Naive thymus-derived CD8-positive, alpha-beta T cell (primary cell): Measurements from ENCODE around the gene KCNN3. TPM values are rescaled to one million over a fixed set of nuclear protein-coding genes. Genes with fewer than 3 reads are reported as not detected.

Experiments used
- ATAC-seq, 2 donors: fragments of 150-1000 bp; cut with Tn5 transposase in 1 of 2; sonication (Bioruptor Pico), chemical (Tn5 transposase) in 1 of 2; 1 replicate in 1 of 2; 2 replicates in 1 of 2; pipeline ENCODE4 v1.10.0; 2021; ENCODE audit warnings: mild to moderate bottlenecking in 2 of 2, moderate library complexity in 2 of 2
- POLR2A ChIA-PET: fragments of 350-600 bp; sonication (Branson Sonifier 250); formaldehyde crosslinking; loops from one replicate; lab custom pipeline; 2021; ENCODE audit warnings: antibody characterized with exemption; lab: Charles Lee
- DNase-seq, 10 donors: peaks; one replicate each; pipeline versions ENCODE4 v3.0.0 to v3.0.0-alpha.2; 2020 to 2022
- H3K27ac Mint-ChIP-seq, 10 donors: one replicate each; pipeline ENCODE4 v1.8.0; 2020 to 2022; ENCODE audit warnings: mild to moderate bottlenecking in 10 of 10, mixed read lengths in 10 of 10, moderate library complexity in 4 of 10, inconsistent platforms in 1 of 10
- H3K27me3 Mint-ChIP-seq, 5 donors: one replicate each; pipeline ENCODE4 v1.8.0; 2021 to 2022; ENCODE audit warnings: mixed read lengths in 5 of 5
- H3K36me3 Mint-ChIP-seq, 3 donors: one replicate each; pipeline ENCODE4 v1.8.0; 2020 to 2022; ENCODE audit warnings: mixed read lengths in 3 of 3, mild to moderate bottlenecking in 2 of 3, inconsistent platforms in 1 of 3
- H3K4me1 Mint-ChIP-seq, 4 donors: one replicate each; pipeline ENCODE4 v1.8.0; 2021 to 2022; ENCODE audit warnings: mixed read lengths in 4 of 4
- H3K4me3 Mint-ChIP-seq, 10 donors: one replicate each; pipeline ENCODE4 v1.8.0; 2020 to 2022; ENCODE audit warnings: mild to moderate bottlenecking in 10 of 10, mixed read lengths in 10 of 10, moderate library complexity in 6 of 10, inconsistent platforms in 1 of 10
- H3K9me3 Mint-ChIP-seq, 9 donors: one replicate each; pipeline ENCODE4 v1.8.0; 2020 to 2022; ENCODE audit warnings: mixed read lengths in 9 of 9, mild to moderate bottlenecking in 3 of 9, inconsistent platforms in 1 of 9, moderate library complexity in 1 of 9
- polyA plus RNA-seq, 3 donors: library from polyadenylated mRNA; unstranded; fragments of 300-500 nt; fragmentation: Illumina TruSeq; gene quantifications; one replicate each; pipeline ENCODE4 v1.2.3, GENCODE V29; 2021
- total RNA-seq, 8 experiments: library from RNA in 2 of 8; stranded (reverse) in 2 of 8; gene quantifications; one replicate each; pipeline ENCODE4 v1.2.3 and lab custom pipeline; 2021 to 2026

Gene KCNN3
- total and polyA plus RNA-seq, 5 experiments from 2014 or later, result 0.08 TPM; not detected in 4

GRCh38 chr1:154802982-154803920 is 66.8 kb downstream of the KCNN3 start:
- Mint-ChIP-seq H3K36me3 (no peaks in the 10 kb centered on the region), H3K4me1 (peaks cover 0 to 3% (median 0%) of the 10 kb centered on the region in 4 donors), H3K27ac (peak overlapping the region in 1 of 10 donors; percentile 53), H3K4me3 (no peak overlapping the region), H3K27me3 (peaks cover 2 to 19% (median 5%) of the 10 kb centered on the region in 5 donors), H3K9me3 (no peaks in the 10 kb centered on the region)
- no peak for DNase-seq
- no peak for ATAC-seq
- POLR2A ChIA-PET, result interaction anchor here (1.6 kb wide), 1 partner anchor 10 kb away, joined by 5 read pairs; no protein-coding TSS in a partner anchor

DNA sequence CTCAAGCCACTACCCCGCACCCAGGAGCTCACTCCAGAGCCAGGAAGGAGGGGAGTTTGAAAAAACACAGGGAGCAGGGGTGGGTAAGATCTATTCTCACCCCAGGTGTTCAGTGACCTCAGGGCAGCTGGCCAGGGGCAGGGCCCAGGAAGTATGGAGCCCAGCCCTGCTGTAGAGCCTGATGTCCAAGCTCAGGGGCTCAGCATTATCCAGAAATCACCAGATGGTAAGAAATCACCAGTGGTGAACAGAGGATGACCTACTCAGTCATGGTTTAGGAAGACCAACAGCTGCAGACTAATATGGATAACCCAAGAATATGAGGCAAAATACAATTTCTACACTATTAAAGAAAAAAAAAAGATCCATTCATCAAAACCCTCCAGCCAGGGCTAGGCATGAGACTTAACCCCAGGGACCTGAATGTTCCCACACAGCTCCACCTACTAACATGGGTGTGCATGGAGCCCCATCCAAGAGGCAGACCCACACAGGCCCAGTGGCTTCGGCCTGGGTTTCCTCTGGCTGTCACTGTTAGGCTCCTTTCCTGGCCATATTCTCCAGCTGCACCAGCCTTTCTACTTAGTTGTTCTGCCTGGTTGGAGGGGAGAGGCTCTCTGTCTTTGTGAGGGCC is 67.6 kb downstream of the KCNN3 start:
- ATAC-seq (no peak), DNase-seq (no peak)
- Mint-ChIP-seq H3K27ac (no peak overlapping the region), H3K4me1 (peaks cover 0 to 3% (median 0%) of the 10 kb centered on the region in 4 donors), H3K27me3 (peaks cover 0 to 15% (median 5%) of the 10 kb centered on the region in 5 donors), H3K4me3 (no peak overlapping the region), H3K9me3 (no peaks in the 10 kb centered on the region), H3K36me3 (no peaks in the 10 kb centered on the region)
- POLR2A ChIA-PET, result interaction anchor here (1.6 kb wide), 1 partner anchor 10 kb away, joined by 5 read pairs; no protein-coding TSS in a partner anchor

GRCh38 chr1:154801234-154802011 is 68.7 kb downstream of the KCNN3 start:
- Mint-ChIP-seq H3K27me3 (peaks cover 0 to 15% (median 5%) of the 10 kb centered on the region in 5 donors), H3K4me3 (no peak overlapping the region), H3K9me3 (no peaks in the 10 kb centered on the region), H3K4me1 (no peaks in the 10 kb centered on the region), H3K27ac (no peak overlapping the region), H3K36me3 (no peaks in the 10 kb centered on the region)
- ATAC-seq, result no peak
- no peak for DNase-seq
- POLR2A ChIA-PET, result no interaction called here

DNA sequence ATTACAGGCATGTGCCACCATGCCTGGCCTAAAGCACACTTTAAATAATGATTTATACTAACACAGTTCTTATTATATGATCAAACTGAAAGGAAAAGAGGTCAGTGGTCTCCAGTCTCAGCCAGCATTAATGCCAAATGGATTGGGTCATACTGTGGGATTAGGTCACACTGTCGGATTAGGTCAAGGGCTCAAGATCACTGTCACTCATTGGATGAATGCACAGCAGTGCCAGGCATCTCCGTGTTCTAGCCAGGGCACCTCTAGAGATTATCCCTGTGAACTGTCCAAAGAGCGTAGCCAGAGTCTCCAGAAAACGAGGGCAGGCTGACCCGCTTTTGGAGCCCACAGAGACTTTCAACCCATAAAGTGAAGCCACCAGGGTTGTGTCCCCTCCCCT is 70.9 kb downstream of the KCNN3 start:
- Mint-ChIP-seq H3K36me3 (no peaks in the 10 kb centered on the region), H3K4me1 (peaks cover 0 to 3% (median under 1%) of the 10 kb centered on the region in 4 donors), H3K9me3 (no peaks in the 10 kb centered on the region), H3K4me3 (no peak overlapping the region), H3K27ac (no peak overlapping the region), H3K27me3 (peaks cover 0 to 7% (median 2%) of the 10 kb centered on the region in 5 donors)
- ATAC-seq (no peak), DNase-seq (no peak)
- POLR2A ChIA-PET, result no interaction called here

- POLR2A ChIA-PET, result no interaction called here
Observed at GRCh38 chr1:154798645-154799044, 71.4 kb downstream of the KCNN3 start.

GRCh38 chr1:154797175-154797574 is 72.9 kb downstream of the KCNN3 start:
- Mint-ChIP-seq H3K27ac (peak overlapping the region in 1 of 10 donors; percentile 14), H3K4me3 (no peak overlapping the region), H3K27me3 (no peaks in the 10 kb centered on the region), H3K9me3 (no peaks in the 10 kb centered on the region), H3K4me1 (peaks cover 4 to 20% (median 15%) of the 10 kb centered on the region in 4 donors), H3K36me3 (no peaks in the 10 kb centered on the region)
- no peak for DNase-seq
- POLR2A ChIA-PET, result no interaction called here
- no peak for ATAC-seq

More at GRCh38 chr1:154798645-154799044, 71.4 kb downstream of the KCNN3 start:
- Mint-ChIP-seq H3K27ac (no peak overlapping the region), H3K4me1 (peaks cover 0 to 8% (median 6%) of the 10 kb centered on the region in 4 donors), H3K36me3 (no peaks in the 10 kb centered on the region), H3K4me3 (no peak overlapping the region), H3K9me3 (no peaks in the 10 kb centered on the region), H3K27me3 (peaks cover 0 to 2% (median 0%) of the 10 kb centered on the region in 5 donors)
- ATAC-seq, result no peak
- DNase-seq, result no peak

- Mint-ChIP-seq H3K9me3 (no peaks in the 10 kb centered on the region), H3K4me3 (no peak overlapping the region), H3K4me1 (peaks cover 7 to 28% (median 23%) of the 10 kb centered on the region in 4 donors), H3K27me3 (no peaks in the 10 kb centered on the region), H3K27ac (peak overlapping the region in 1 of 10 donors; percentile 11), H3K36me3 (no peaks in the 10 kb centered on the region)
- POLR2A ChIA-PET, result no interaction called here
- ATAC-seq (no peak), DNase-seq (peak in 1 of 10 donors; percentile 28)
Observed at GRCh38 chr1:154796303-154796892, 73.7 kb downstream of the KCNN3 start.

DNA sequence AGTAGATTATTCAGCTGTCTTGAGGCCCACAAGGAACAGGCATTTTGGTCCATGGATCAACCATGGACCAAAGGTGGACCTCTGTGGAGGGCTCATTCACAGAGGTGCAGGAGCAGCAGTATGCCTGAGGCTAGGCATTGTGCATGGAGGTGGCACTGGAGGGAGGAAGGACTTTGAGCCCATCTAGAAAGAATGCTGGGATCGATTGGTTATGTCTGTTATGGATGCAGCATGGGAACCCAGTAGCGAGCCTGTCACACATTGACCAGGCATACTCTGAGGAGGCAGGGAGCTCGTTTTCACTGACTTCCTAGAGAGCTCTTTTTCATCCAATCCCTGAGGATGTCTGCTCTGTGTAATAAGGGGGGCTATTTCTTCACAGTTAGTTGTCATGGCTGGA is 75.5 kb downstream of the KCNN3 start:
- Mint-ChIP-seq H3K36me3 (no peaks in the 10 kb centered on the region), H3K27ac (no peak overlapping the region), H3K27me3 (peaks cover 0 to 2% (median 0%) of the 10 kb centered on the region in 5 donors), H3K9me3 (no peaks in the 10 kb centered on the region), H3K4me1 (peaks cover 14 to 42% (median 36%) of the 10 kb centered on the region in 4 donors), H3K4me3 (no peak overlapping the region)
- no peak for ATAC-seq
- DNase-seq, result peak in 1 of 10 donors; percentile 4
- POLR2A ChIA-PET, result no interaction called here

GRCh38 chr1:154793685-154794084 is 76.4 kb downstream of the KCNN3 start:
- POLR2A ChIA-PET, result interaction anchor here (1.4 kb wide), 1 partner anchor 9 kb away, joined by 5 read pairs; no protein-coding TSS in a partner anchor
- H3K27ac Mint-ChIP-seq, result peak overlapping the region in 2 of 10 donors; percentile 19 to 84
- DNase-seq, result peak in 1 of 10 donors; percentile 3

DNA sequence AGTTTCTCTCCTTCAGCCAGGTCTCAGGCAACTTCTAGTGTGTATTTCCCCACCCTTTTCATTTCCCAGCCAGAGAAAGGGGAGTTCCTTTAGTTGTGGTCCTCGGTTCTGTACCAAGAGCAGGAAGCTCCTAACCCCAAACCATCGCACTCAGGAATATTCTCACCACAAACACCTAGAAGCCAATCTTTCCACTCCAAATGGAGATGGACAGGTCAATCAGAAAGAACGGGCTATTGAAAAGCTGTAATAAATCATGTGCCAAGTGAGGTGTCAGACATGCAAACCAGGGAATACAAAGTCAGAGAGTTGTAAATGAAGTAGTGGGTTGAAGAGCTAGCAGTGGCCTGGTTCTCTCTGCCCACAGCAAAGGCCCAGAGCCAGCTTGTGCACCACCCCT is 77.2 kb downstream of the KCNN3 start:
- ATAC-seq (no peak), DNase-seq (peak in 1 of 10 donors; percentile 45)
- Mint-ChIP-seq H3K9me3 (no peaks in the 10 kb centered on the region), H3K36me3 (no peaks in the 10 kb centered on the region), H3K4me3 (peak overlapping the region in 3 of 10 donors; percentile 4 to 35 (median 20)), H3K27me3 (peaks cover 0 to 2% (median 0%) of the 10 kb centered on the region in 5 donors), H3K4me1 (peaks cover 16 to 51% (median 36%) of the 10 kb centered on the region in 4 donors), H3K27ac (peak overlapping the region in 5 of 10 donors; percentile 1 to 63 (median 26))
- POLR2A ChIA-PET, result interaction anchor here (1.4 kb wide), 1 partner anchor 10 kb away, joined by 5 read pairs; no protein-coding TSS in a partner anchor

More at GRCh38 chr1:154793685-154794084, 76.4 kb downstream of the KCNN3 start:
- Mint-ChIP-seq H3K4me3 (no peak overlapping the region), H3K36me3 (no peaks in the 10 kb centered on the region), H3K4me1 (peaks cover 16 to 49% (median 36%) of the 10 kb centered on the region in 4 donors), H3K9me3 (no peaks in the 10 kb centered on the region), H3K27me3 (peaks cover 0 to 2% (median 0%) of the 10 kb centered on the region in 5 donors)
- ATAC-seq, result no peak

- Mint-ChIP-seq H3K9me3 (no peaks in the 10 kb centered on the region), H3K4me1 (peaks cover 16 to 55% (median 38%) of the 10 kb centered on the region in 4 donors), H3K27ac (peak overlapping the region; percentile 41 to 96 (median 92)), H3K4me3 (peak overlapping the region; percentile 60 to 88 (median 74)), H3K27me3 (peaks cover 0 to 2% (median 0%) of the 10 kb centered on the region in 5 donors), H3K36me3 (no peaks in the 10 kb centered on the region)
- ATAC-seq, result peak; percentile 97 to 100
- peak; percentile 69 to 96 (median 88) for DNase-seq
- POLR2A ChIA-PET, result interaction anchor here (0.5 to 2.5 kb wide), 22 partner anchors 12 to 1713 kb away, joined by 3 to 14 read pairs (median 4); no protein-coding TSS in a partner anchor
Observed at GRCh38 chr1:154791292-154792166, 78.6 kb downstream of the KCNN3 start.
